Activated naive CD8-positive, alpha-beta T cell treated with anti-CD3 and anti-CD28 coated beads, Interleukin-2, amount 50 U/mL, for 16 hours (primary cell): ENCODE data around the gene AGXT2.

Source experiments
- DNase-seq: peaks from one replicate; pipeline ENCODE4 v3.0.0-alpha.2; 2020; ENCODE audit warnings: low read depth, low spot score

Gene AGXT2

DNA sequence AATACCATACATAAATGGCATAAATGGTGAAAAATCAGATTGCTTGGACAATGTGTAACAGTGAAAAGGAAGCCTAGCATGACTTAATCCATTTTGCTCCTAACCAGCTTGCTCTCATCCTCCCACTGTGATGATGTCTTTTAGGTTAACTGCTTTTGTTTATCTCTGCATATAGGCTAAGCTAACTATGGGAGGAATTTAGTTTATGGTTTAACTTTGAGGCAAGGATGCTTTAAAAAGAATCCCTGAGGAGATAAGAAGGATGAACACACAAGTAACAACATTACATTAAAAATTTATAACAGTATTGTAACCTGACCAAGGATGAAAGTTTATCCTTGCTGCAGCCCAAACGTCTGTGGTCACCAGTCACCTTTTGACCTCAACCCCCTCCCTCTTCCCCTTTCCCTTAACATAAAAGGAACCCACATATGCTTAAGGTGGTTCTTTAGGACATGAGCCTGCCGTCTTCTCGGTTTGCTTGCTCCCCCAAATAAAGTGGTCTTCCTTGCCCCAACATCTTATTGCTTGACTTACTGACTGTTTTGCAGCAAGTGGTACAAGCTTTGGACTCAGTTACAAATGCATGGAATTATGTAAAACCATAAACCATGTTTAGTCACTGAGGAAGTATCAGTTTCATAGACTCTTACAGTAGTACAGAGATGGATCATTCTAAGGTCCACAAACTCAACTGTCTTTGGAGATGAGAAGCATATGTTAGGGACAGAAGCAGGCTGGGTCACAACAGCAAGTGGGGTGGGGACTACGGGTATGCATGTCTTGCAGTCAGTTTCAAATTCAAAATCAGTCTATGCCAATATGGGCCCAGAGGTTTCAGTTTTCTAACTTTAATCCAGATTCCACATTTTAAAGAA lies 31.3 kb downstream of the AGXT2 start:
- no peak for DNase-seq

DNA sequence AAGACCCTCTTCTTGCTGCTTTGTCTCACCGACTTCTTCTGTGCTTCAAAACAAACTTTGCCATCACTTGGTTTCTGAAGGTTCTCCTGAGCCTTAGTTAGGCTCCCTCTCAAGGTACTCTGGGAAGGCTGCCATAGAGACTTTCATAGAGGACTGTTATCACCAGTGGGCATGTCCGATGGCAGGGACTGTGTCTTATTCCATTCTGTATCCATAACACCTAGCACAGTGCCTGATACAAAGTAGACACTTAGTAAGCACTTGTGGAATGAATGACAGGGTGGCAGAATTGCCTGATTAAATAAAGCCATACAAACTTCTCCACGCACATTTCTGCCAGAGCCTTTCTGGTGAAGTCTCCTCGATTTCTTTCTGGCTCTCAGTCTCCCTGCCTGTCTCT lies 32.7 kb downstream of the AGXT2 start:
- DNase-seq = no peak

DNA sequence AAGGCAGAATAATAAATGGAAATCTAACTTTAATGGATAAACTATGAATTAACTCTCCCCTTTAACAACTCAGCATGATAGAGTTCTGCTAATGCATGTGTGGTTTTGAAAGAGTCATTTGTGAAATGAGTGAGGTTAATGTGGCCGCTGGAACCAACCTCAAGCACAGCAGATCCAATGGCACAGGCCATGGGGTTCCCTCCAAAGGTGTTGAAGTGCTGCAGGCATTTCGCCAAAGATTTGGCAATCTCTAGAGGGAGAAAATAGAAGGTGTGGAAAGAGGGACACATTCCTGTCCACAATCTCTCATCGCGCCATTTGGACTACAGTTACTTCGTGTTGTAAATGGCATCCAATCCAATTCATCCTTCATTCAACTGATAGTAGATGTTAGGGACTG lies 35.0 kb downstream of the AGXT2 start:
- no peak for DNase-seq

DNA sequence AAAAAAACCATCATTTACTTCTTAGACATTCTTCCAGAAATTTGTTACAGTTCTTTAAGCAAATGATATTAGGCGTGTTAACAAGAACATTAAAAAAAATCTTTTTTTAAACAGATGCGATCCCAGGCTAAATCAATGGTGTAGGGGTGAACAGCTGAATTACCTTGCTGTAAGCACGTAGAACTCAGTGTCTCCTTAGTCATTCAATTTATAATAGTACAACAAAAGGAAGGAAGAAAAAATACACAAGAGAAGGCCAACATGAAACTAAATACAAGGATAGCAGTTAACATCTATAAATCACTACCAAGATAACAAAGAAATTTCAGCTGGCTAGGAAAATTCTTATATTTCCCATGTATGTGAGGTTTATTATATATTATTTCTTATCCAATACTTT lies 35.4 kb downstream of the AGXT2 start:
- no peak for DNase-seq

DNA sequence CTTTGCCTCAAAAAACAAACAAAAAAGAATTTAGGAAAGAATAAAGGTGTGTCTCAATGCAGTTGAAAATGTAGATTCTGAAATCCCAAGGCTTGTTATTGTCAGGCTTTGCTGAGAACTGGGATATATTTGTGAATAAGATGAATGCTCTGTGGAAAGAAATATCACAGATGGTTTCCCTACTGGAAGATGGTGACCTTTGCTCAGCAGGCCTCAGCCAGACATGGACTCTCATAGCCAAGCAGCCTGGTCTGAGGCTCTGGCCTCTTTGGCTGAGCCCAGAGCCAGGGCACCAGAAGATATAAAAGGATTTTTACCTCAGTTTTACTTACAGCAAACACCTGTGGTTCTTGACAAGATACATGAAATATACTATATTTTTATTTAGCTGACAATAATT lies 37.1 kb downstream of the AGXT2 start:
- no peak for DNase-seq

DNA sequence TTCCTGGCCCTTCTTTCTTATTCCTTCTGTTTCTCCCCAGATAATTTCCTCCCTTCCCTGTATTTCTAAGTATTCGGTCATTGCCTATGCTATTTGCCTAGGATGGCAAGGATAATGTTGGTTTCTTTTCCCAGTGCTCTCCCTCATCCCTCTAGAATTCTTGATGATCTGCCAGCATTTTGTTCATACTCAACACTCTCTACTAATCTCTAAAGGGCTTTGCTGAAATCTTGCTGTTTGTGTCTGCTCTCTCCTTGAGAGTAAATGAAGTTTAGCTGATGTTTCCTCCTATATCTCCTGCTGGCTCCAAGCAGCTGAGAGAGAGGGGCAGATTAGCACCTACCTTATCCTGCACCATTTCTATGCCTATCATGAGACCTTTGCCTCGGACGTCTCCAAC lies 38.1 kb downstream of the AGXT2 start:
- no peak for DNase-seq

DNA sequence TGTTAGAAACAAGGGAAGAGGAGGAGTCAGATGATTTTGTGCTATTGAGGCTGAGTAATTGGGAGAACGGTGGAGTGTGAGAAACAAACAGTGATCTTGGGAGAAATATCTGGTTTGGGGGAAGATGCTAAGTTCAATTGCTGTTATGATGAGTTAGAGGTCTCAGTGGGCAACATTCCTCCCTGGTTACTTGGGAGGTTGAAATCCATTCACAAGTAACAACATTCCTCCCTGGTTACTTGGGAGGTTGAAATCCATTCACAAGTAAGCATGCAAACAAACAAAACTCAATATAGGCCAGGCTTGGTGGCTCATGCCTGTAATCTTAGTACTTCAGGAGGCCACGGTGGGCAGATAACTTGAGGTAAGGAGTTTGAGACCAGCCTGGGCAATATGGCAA lies 38.7 kb downstream of the AGXT2 start:
- DNase-seq = no peak

DNA sequence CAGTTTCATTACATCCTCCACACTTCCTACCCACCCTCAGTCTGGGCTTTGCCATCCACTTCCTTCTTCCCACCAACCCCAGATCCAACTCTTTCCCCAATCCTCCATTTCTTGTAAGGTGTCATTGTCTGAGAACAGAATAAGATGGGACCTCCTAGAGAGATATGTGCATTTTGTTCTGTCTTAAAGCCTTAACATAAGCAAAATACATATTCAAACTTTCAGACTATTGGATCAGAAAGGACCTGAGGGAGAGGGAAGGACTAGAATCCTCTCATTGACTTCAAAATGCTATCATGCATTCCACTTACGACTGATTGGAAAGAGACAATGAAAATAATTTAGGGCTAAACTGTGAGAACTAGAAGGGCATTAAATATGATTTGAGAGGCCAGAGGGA lies 43.0 kb downstream of the AGXT2 start:
- no peak for DNase-seq

DNA sequence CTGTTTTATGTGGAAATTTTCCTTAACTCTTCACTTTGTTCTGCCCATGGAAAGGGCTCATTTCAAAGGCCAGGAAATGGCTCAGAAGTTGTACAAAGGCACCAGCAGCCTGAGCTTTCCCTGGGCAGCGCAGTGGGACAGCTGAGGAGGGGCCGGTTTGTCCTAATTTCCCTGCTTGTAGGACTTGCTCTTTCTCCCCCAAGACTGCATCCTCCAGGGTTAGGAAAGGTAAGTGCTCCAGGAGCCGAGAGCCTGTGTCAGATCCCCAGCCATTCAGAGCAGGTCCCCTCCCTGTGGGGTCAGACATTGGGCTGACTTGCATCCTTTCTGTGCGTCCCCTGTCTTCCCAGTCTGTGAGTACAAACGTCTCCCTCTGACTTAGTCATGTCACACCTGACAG lies 43.5 kb downstream of the AGXT2 start:
- no peak for DNase-seq

DNA sequence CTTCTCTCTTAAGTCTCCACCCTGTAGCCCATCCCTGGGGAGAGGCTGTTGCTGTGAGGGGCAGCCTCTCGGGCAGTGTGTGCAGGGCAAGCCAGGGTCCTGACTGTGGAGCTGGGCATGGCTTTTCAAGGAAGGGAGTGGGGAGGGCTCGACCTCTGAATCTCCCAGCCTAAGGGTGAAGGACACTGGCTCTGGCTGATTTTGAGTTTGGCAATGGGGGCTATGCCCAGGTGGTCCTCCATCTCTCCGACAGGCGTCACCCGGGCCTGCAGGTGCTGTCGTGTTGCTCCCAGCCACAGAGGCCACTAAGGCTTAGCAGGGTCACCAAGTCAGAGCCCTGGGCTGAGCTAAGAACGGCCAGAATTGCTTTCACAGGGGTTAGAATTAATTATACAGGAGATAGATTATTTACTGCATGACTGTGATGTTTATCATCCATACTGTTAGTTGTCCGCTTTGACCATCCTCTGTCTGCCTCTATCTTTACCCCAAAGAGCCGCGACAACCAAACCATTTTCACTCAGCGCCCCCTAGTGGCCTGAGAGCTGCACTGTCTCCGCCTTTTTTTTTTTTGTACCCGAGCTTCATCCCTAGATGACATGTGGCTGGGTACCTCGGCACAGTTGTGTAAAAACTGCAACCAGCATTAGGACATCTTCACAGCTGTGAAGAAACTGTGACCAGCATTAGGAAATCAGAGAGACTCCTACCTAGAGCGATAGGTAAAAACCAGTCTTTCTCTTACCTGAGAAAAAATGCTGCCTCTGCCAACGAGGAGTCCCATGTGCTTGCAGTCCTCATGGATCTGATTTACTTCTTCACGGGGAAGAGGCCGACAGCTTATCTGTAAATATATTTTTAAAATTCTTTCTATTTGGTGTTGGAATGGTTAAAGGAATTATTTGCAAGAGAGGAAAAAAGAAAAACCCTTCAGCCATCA lies 44.5 kb downstream of the AGXT2 start:
- DNase-seq = peak; percentile 35

DNA sequence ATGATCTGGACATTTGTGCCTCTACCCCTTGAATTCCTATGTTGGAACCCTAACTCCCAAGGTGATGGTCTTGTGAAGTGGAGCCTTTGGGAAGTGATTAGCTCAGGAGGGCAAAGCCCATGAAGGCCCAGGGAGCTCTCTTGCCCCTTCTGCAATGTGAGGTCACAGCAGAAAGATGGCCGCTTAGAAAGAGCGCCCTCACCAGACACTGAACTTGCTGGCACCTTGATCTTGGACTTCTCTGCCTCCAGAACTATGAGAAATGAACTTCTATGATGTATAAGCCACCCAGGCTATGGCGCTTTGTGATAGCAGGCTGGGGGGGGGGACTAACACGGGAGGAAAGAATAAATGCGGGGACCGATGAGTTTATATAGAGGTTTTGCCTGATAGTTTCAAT lies 45.3 kb downstream of the AGXT2 start:
- DNase-seq = no peak

DNA sequence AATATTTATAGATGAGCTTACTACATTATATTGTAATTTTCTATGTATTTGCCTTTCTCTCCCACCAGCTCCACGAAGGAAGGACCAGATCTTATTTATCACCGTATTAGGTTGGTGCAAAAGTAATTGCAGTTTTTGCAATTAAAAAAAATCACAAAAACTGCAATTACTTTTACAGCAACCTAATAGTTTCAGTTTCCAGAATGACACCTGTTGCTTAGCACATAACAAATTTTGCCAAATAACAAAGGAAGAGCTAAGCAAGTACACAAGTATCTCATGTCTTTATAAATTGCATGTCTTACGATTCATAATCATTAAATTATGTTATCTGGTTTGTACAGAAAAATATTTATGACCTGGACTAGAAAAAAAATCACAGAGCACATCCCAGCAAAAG lies 45.9 kb downstream of the AGXT2 start:
- DNase-seq = no peak

DNA sequence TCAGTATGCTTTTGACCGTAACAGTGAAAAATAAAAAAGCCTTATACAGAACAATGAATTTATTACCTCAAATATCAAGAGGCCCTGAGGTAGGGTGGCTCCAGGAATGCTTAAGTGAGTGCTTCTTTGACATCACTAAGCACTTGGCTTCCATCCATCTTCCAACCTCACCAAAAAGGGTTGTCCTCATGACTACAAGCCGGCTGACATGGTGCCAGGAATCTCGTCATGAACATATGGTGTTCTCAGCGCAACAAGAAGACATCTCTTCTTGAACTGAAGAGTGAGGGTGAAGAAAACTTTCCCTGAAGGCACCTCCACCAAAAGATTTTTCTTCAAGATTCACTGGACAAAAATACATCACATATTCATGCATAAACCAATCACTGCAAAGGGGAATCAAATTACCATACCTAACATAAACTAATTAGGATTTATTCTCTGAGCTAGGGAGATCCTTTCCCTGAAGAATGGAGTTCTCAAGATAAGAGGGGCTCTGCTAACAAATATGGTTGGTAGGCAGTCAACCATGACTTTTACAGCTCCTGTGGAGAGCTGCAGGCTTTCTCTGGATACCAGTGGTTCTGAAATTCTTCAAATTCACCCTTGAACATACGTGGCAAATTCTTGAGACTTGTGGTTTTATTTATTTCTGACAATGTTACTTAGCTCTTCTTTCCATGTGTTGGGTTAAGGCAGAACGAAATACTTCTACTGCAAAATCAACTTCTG lies 49.5 kb downstream of the AGXT2 start:
- no peak for DNase-seq

DNA sequence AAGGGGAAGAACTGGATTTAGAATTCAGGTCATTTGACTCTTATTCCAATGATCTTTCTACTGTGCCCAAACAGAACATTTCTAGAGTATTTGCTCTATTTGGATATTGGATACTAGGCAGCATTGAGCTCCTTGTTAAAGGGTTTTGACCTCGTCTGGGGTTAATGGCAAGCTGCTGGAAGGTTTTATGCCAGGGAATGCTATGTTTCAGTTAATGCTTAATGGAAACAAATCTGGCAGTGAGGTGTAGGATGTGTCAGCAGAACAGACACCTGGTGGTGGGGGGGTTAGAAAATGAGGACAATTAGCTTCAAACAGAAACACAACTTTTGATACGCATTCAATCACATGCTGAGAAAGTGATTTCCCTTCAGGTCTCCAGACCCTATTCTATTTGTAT lies 51.5 kb downstream of the AGXT2 start:
- DNase-seq = no peak

DNA sequence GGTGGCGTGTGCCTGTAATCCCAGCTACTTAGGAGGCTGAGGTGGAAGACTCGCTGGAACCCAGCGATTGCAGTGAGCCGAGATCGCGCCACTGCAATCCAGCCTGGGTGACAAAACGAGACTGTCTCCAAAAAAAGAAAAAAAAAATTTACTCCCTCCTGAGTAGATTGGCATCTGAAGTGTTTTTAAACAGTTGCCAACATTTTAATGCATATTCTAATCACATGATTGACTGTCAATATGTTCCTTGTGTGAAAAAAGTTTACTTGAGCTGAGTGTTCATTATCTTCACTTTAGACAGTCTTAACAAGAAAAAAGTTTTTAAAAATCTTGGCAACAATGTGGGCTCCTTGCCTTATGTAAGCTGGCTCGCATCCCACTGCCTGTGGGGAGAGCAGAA lies 53.8 kb downstream of the AGXT2 start:
- DNase-seq = no peak

DNA sequence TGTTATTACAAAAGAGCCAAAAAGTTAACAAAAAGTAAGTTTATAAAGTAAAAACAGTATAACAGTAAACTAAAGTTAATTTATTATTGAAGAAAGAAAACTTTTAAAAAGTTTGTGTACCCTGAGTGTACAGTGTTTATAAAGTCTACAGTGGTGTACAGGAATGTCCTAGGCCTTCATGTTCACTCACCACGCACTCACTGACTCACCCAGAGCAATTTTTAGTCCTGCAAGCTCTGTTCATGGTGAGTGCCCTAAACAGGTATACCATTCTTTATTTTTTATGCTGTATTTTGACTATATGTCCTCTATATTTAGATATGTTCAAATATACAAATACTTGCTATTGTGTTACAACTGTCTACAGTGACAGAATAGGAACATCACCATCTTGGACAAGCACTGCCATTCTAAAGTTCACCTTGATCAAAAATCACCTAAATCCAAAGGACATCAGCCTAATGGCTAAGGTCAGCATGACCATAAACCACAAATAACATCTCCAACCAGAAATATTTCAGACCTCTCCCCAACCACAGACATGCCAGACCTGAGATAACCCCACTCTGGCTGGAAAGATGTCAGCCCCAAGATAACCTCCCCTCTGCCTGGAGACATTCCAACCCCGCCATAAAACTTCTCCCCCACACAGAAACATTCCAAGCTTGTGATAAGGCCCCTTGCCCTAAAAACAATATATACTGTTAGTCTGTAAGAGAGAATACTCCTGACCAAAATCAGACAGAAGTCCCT lies 56.1 kb downstream of the AGXT2 start:
- no peak for DNase-seq

DNA sequence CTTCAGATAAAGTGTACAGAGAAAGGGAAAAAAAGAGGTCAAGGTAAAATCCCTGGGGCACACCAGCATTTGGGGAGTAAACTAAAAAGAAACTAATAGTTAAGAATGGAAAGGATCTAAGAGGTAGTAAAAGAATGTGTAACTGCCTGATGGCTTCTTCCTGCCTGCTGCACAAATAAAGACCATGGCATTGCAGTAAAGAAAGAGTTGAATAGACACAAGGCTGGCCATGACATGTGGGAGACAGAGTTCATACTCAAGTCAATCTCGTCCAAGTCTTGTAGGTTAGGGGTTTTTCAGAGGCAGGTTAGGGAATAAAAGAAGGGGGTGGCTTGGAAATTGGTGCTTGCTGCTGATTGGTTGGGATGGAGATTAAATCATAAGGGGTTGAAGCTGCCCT lies 60.8 kb downstream of the AGXT2 start:
- DNase-seq = no peak

DNA sequence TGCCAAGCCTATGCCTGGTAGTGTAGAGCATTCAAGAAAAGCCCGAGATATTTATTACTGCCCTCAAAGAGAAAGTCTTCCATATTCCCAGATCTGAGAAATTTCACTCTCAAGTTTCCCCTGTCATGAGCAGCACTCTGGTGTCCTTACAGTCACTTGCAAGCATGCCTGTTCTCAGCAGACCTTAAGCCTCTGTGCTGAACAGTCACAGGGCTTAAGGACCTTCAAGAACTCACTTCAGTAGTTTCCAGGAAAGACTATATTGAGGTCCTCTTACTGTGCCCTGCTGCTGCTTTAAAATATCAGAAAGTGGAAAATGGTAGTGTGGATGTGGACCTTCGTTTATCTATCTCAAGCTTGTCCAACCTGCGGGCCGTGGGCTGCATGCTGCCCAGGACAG lies 64.9 kb downstream of the AGXT2 start:
- no peak for DNase-seq

DNA sequence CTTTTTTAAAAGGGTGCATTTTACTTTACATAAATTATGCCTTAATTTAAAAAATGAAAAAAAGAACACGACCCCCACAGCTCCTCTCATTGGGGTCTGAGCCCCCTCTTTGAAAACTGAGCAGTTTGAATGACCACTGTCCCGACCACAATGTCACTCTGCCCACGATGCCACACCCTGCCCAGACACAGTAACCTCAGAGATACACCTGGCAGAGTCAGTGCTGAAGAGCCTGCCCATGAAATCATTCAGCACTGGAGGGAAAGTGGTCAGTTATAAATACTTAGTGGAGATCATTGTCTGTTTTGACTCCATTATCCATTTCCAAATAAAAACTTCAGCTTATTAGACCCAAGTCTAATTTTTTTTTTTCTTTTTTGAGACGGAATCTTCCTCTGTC lies 69.1 kb downstream of the AGXT2 start:
- no peak for DNase-seq

DNA sequence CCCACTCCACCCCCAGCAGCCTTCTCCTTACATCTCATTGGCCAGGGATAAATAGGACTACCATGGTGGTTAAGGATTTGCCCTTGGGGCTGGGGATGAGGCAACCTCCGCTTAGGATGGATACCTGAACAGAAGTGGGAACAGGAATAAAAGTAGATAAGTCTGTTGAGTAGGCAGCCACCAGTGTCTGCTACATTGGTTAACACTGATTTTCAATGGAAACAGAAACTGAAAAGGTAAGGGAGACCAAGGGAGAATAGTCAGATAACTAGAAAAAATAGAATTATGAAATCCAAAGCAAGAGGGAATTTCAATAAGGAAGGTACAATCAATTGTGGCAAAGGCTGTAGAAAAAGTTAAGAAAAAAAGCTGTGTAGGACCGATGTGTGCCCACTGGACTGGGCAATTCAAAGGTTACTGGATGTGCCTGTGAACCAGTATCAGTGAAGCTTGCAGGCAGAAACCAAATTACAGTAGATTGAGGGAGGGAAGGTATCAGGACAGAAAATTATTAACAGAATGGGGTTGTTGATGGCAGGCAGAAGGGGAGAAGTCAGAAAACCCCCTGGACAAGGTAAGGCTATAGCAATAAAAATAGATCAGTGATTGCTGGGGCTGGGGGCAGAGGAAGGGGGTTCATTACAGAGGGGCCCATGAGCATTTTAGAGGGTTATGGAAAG lies 69.7 kb downstream of the AGXT2 start:
- DNase-seq = no peak

DNA sequence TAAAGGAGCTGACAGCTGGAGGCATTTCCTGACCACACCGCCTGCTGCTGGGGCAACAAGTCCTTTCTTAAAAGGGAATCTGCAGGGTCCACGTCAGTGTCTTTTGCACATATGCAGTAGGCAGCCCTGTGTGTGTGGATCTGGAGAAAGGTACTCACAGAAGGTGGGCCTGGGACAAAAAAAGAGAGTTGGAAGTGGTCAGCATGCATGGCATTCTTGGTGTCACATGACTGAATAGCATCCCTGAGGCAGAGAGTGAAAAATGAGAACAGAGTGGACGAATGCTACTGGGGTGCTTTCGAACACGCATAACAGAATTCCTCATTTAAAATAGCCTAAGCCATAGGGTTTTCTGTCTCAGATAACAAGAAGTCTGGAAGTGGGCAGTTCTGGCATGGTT lies 71.4 kb downstream of the AGXT2 start:
- DNase-seq = no peak
